GM10266 (cell line): ENCODE results near the gene SLC17A9.

Source experiments
- DNase-seq: peaks from one replicate; pipeline ENCODE4 v3.0.0; 2012; ENCODE audit errors: extremely low spot score
- TF ChIP-seq, protein P1 (sequence below): IDR thresholded peaks from 2 replicates; pipeline ENCODE4 v1.5.1; 2012; ENCODE audit warnings: mild to moderate bottlenecking, low read depth; ENCODE audit not compliant: control insufficient read depth, insufficient read depth; ENCODE audit errors: missing control alignments

Gene SLC17A9

DNA sequence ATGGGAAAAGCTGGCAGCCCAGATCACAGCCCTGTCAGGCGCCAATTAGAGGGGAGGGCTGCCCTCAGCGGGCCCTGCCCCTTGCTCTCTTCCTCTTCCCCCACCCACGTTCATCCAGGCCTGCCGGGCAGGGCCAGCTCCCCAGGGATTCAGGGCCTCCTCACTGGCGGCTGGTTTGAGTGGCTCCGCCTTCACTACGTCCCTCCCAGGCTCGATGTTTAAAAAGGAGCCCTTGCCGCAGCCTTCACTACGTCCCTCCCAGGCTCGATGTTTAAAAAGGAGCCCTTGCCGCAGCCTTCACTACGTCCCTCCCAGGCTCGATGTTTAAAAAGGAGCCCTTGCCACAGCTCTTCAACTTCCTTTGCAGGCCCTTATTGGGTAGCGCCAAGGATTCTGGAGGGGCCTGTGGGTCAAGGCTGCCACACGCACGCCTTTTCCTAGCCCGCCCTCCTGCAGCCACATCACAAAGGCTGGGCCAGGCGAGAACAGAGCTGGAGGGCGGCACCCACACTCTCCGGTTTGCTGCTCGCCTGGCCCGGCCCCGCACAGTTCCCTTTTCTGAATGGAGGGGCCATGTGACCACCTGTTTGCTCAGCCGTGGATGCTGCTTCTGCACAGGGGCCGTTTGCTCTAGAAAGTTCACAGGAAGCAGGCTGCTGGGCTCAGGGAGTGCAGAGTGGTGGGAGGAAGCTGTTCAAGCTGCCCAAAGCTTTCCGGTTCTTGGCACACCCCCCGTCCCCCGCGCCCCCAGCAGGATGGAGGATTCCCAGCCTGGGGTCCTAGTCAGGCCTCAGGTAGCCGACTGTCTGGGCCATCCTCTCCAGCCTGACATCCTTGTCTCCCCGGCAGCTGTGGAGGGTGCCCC, 1.6 kb downstream of the SLC17A9 start:
- TF ChIP-seq, protein P1, sequence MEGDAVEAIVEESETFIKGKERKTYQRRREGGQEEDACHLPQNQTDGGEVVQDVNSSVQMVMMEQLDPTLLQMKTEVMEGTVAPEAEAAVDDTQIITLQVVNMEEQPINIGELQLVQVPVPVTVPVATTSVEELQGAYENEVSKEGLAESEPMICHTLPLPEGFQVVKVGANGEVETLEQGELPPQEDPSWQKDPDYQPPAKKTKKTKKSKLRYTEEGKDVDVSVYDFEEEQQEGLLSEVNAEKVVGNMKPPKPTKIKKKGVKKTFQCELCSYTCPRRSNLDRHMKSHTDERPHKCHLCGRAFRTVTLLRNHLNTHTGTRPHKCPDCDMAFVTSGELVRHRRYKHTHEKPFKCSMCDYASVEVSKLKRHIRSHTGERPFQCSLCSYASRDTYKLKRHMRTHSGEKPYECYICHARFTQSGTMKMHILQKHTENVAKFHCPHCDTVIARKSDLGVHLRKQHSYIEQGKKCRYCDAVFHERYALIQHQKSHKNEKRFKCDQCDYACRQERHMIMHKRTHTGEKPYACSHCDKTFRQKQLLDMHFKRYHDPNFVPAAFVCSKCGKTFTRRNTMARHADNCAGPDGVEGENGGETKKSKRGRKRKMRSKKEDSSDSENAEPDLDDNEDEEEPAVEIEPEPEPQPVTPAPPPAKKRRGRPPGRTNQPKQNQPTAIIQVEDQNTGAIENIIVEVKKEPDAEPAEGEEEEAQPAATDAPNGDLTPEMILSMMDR: no peak
- DNase-seq: peak; percentile 91

DNA sequence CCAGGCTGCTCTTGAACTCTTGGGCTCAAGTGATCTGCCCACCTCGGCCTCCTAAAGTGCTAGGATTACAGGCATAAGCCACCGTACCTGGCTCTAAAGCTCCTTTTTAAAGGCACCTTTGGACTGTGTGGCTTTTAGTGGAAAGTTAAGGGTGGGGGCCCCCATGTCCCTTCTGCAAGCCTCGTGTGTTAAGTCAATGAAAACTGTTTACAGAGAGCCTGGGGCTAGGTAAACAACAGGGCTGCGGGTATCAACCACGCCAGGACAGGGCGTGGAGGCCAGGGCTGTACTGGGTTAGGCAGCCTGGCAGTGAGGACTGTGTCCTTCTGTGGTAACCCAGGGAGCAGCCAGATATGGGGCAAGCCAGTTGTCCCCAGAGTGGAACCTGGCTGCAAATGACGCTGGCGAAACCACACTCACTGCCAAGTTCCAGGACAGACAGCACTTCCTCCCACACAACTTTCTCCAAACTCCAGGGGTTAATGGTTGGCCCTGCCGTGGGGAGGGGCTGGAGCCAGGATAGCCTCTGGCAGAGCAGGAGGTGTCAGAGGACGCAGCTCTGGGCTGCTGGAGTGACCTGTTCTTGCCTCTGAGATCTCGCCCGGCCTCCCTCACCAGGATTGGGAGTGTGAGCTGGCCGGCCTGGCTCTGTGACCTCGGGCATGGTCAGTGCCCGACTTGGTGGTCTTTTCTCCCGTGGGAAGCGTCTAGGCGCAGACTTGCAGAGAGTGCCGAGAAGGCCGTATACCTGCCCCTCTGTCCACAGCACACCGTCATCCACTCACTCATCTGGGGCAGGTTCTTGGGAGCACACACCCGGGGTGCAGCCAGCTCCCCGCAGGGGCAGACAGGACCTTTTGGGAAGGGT, 3.2 kb downstream of the SLC17A9 start:
- TF ChIP-seq, protein P1: no peak
- DNase-seq: no peak

DNA sequence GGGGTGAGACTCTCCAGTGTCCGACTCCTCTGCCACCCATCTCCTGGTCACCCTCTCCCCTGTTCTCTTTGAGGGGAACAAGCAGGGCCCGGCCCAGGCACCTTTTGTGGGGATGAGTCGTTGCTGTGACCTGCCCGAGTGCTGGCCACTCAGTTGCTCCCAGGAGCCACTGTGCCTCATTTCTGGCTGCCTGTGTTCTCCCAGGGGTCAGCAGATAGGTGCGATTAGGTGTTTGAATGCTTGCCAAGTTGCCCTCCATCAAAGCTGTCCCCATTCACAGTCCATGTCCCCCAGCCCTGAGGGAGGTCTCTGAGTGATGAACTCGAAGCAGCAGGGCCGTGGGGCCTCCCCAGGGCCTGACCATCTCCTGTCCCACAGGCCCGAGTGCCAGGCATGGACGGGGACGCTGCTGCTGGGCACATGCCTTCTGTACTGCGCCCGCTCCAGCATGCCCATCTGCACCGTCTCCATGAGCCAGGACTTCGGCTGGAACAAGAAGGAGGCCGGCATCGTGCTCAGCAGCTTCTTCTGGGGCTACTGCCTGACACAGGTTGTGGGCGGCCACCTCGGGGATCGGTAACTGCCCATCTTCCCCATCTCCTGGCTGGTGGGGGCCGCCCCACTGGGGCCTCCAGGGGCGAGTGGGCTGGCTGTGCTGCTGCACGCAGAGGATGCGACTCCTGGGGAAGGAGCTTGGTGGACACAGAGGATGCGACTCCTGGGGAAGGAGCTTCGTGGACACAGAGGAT, 4.1 kb downstream of the SLC17A9 start:
- no peak for DNase-seq
- TF ChIP-seq, protein P1: no peak

DNA sequence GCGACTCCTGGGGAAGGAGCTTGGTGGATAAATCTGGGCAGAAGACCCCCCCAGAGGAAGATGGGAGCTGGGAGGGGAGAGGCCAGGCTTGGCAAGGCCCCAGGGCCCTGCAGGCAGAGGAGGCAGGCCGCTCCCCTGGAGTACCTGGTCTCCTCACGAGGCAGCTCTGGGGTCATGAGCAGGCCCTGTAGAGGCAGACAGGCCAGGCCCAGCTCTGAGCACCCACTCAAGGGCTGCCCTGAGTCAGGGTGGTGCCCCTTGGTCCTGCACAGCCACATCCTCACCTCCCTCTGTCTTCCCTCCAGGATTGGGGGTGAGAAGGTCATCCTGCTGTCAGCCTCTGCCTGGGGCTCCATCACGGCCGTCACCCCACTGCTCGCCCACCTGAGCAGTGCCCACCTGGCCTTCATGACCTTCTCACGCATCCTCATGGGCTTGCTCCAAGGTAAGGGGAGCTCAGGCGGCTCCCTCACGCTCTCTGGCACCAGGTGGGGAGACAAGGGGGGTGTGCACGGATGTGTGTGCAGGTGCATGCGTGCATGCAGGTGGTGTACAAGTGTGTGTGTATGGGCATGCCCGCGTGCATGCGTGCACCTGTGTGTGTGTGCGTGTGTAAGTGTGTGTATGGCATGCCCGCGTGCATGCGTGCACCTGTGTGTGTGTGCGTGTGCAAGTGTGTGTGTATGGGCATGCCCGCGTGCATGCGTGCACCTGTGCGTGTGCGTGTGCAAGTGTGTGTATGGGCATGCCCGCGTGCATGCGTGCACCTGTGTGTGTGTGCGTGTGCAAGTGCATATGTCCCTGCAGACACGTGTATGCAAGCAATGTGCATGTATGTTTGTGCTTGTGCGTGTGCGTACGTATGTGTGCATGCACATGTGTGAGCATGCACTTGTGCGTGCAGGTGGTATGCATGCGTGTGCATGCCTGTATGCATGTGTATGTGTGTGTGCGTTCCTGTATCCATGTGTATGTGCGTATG, 4.9 kb downstream of the SLC17A9 start:
- TF ChIP-seq, protein P1: no peak
- no peak for DNase-seq

- DNase-seq: no peak
- TF ChIP-seq, protein P1: no peak
Measured at GRCh38 chr20:62958388-62959100, 6.0 kb downstream of the SLC17A9 start.
